NCI-H128 (cell line): ENCODE data around the gene FOLR2.
"Not testable (repeated sequence)": the region's sequence is repeated elsewhere in the genome, so short reads cannot be mapped to it uniquely, and the experiment has no call there.

Experiments
- DNase-seq: peaks from one replicate; lab custom pipeline; 2025; ENCODE audit not compliant: unreplicated experiment; lab: John Stamatoyannopoulos, UW

The FOLR2 gene

DNA sequence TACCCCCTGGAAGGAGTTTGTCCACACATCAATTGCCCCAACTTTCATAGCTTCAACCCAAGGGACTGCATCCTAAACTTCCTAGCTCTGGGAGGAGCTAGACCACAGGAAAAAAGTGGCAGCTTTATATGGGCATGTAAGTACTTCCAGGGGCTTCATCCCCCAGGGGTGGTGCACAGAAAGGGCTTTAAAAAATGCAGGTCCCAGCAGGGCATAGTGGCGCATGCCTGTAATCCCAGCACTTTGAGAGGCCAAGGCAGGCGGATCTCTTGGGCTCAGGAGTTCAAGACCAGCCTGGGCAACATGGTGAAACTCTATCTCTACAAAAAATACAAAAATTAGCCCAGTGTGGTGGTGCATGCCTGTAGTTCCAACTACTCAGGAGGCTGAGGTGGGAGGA lies 9.8 kb upstream of the FOLR2 start:
- DNase-seq, result not testable (repeated sequence)

DNA sequence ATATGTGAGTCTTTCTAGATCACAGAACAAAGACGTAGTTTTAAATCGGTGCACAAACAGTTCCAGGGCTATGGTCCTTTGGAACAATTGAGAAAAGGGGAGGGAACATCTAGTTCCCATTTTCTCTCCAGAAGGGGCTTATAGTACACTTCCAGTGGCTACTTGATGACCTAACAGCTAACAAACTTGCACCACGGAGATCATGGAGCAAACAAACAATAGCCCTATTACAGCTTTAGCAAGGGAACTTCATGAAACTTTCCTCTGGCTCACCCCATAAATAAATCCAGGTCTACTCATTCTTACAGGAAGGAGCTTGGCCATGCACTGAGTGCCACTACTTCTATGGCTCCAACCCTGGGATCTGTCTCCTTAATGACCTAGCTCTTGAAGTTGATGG lies 8.3 kb upstream of the FOLR2 start:
- DNase-seq, result no peak

GRCh38 chr11:72209101-72209500 lies 7.5 kb upstream of the FOLR2 start:
- no peak for DNase-seq

DNA sequence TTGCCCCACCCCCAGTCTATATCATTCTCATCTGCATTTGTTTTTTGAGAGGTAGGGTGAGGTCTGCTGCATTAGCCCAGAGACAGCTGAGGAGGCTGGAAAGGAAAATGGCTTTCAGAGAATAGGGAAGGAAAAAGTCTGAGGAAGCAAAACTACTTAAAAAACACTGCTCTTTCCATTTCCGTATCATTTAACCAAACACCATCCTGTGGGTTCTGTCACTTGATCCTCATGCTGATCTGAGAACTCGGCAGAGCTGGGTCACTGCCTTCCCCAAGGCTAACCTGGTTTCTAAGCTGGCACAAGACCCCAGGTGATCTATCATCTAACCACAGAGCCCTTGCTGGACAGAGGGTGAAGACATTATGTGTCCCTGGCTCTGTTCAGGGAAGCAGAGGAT lies 1.2 kb downstream of the FOLR2 start:
- no peak for DNase-seq

- DNase-seq, result no peak
These were observed 1.7 kb downstream of the FOLR2 start for GRCh38 chr11:72218251-72218745.

DNA sequence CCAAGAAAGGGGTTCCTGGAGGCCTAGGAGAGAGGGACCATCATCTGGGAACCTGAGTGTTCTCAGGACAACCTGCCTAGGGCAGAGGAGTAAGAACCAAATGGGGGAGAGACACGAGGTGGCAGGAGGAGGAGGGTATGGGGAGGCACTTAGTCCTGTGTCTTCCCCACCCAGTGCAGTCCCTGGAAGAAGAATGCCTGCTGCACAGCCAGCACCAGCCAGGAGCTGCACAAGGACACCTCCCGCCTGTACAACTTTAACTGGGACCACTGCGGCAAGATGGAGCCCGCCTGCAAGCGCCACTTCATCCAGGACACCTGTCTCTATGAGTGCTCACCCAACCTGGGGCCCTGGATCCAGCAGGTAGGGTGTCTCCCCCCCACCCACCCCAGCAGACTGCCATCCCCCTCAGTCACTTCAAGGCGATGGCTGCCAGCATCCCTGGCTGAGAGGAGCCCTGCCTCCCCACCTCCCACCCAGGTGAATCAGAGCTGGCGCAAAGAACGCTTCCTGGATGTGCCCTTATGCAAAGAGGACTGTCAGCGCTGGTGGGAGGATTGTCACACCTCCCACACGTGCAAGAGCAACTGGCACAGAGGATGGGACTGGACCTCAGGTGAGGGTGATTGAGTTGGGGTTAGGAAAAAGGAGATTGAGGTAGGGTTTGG lies 4.2 kb downstream of the FOLR2 start:
- DNase-seq, result no peak

- no peak for DNase-seq
These were observed 4.9 kb downstream of the FOLR2 start for GRCh38 chr11:72221386-72222075.

DNA sequence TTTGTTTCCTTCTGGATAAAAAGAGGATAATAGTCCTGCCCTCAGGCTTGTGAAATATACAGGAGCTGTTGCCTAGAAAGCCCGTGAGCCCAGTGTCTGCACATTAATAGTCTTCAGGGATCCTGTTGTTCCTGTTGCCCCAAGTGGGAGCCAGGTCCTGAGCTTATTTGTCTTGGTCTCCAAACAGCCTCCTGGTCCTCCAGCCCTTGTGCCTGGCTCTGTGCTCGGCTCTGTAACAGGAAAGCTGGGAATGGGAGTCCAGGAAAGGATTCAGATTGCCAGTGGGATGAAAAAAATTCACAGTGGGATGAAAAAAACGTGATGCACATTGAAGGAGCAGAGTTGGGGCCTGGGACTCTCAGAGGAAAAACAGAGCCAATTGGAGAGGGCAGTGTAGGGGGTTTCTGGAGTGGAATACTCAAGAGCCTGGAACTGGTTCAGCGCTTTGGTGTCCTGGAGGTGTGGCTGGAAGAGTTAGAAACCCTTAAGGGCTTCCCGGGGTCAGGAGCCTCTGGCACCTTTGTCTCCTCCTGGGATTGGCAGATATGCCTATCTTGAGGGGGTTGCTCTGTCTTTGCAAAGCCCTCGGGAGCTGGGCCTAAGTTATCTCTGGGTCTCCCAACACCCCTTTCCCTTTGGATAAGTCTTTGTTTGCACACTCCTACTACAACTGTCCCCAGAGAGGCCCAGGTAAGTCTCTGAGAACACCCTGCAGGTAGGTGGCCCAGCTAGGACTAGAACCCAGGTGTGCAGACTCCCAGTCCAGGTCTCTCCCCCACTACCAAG lies 5.7 kb downstream of the FOLR2 start:
- no peak for DNase-seq

- peak; percentile 65 for DNase-seq
These were observed 6.5 kb downstream of the FOLR2 start for GRCh38 chr11:72222907-72223614.

- no peak for DNase-seq
These were observed 7.3 kb downstream of the FOLR2 start for GRCh38 chr11:72223615-72224563.

- DNase-seq, result no peak
These were observed 8.2 kb downstream of the FOLR2 start, which contains the start of gene INPPL1 for GRCh38 chr11:72224564-72225410. Gene INPPL1, plus strand, starts transcription at chr11:72224767. Its CDS starts 218 bp downstream, at chr11:72224985.

DNA sequence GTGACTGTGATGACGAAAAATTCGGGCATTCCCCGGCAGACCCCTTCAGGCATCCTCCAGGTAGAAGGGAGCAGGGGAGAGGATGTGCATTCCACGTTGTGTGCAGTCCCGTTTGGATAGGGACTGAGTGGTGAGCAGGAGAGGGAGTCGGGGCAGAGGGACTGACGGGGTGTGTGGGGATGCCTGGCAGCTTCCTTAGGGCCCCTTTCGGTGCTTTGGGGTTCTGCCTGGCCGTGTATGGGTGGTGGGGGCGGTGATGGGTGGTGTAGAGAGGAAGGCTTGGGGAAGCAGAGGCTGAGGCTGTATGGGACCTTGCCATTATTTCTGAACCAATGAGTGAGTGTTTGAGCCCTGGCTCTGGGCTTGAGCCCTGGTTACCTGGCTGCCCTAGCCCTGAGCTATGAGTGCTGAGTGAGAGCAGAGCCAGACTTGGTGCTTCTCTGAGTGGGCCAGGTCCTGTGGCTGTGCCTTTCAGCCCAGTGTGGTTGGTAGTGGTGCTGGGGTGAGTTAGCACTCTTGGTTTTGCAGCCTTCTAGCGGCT lies 8.9 kb downstream of the FOLR2 start:
- no peak for DNase-seq

GRCh38 chr11:72226701-72227100 lies 10.1 kb downstream of the FOLR2 start:
- no peak for DNase-seq

DNA sequence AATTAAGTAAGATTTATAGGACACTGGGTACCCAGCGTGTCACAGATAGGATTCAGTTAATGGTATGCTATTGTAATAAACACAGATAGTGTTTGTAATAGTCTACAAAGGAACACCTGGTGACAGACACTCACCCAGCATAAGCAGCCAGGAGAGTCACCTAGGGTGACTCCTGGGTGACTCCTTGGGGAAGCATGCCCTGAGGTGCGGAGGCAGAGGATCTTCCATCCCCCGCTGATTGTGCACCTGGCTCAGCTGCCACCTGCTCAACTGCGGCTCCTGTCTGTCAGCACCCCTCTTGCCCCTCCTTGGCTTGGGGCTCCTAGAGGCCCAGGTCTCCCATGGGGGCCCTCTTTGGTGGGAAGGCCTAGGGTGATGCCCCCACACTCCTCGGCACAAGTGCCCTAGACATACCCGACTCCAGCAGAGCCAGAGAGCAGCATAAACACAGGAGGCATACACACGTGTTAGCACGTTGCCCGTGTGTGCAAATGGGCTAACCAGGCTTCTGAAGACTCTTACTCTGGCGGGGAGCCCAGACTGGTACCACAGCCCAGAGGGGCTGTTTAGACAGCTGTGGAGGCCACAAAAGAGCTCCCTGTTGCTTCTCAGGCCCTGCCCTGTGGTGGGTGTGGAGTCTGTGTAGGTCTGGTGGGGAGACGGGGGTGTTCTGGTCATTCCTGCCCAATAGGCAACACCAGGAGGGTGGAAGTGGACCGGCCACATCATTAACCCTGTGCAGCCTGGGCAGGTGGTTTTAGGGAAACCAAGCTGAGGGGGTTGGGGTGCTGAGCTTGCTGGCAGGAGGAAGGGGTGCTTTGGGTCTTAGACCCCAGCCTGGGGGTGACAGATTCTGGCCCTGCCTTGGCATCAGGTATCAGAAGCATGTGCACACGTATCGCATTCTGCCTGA lies 11.0 kb downstream of the FOLR2 start:
- DNase-seq, result peak; percentile 71

GRCh38 chr11:72228229-72228843 lies 11.7 kb downstream of the FOLR2 start:
- DNase-seq, result no peak

GRCh38 chr11:72228844-72229231 lies 12.2 kb downstream of the FOLR2 start:
- DNase-seq, result no peak

DNA sequence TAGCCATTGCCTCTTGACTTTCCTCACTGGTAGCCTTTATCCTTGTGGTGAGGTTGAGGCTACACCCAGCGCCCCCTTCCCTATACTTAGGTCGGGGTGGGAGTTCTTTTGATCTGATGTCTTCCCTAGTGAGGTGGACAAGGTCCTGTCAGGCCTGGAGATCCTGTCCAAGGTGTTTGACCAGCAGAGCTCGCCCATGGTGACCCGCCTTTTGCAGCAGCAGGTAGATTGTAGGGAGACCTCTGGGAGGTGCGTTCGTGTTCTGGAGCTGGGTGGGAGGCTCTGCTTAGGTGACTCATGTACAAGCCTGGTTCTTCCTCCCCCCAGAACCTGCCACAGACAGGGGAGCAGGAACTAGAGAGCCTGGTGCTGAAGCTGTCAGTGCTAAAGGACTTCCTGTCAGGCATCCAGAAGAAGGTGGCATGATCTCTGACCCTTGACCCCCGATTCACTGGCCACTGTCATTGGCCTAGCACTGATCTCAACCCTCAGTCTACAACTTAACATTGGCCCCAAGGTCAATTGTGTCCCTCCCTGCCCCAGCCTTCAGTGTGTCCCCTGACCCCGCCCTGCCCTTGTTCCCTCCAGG lies 12.8 kb downstream of the FOLR2 start:
- DNase-seq, result no peak
